Measurements from ENCODE around the gene DMXL1.
"Not testable (repeated sequence)": the region's sequence is repeated elsewhere in the genome, so short reads cannot be mapped to it uniquely, and the experiment has no call there.

DMXL1 gene

GRCh38 chr5:119063579-119064379 lies 7.1 kb upstream of the DMXL1 start:
- DNase-seq = no peak

- DNase-seq = no peak
These were observed 3.4 kb upstream of the DMXL1 start for GRCh38 chr5:119067450-119067849.

GRCh38 chr5:119070578-119070827 lies 384 bp upstream of the DMXL1 start:
- DNase-seq = peak; percentile 80

- DNase-seq = no peak
These were observed 691 bp downstream of the DMXL1 start for GRCh38 chr5:119071561-119071995.

GRCh38 chr5:119072496-119072895 lies 1.6 kb downstream of the DMXL1 start:
- no peak for DNase-seq

- not testable (repeated sequence) for DNase-seq
These were observed 3.0 kb downstream of the DMXL1 start for GRCh38 chr5:119073746-119074337.

GRCh38 chr5:119074419-119074818 lies 3.5 kb downstream of the DMXL1 start:
- DNase-seq = no peak

GRCh38 chr5:119075269-119075668 lies 4.4 kb downstream of the DMXL1 start:
- not testable (repeated sequence) for DNase-seq

GRCh38 chr5:119076080-119076479 lies 5.2 kb downstream of the DMXL1 start:
- DNase-seq = no peak

GRCh38 chr5:119077444-119077843 lies 6.6 kb downstream of the DMXL1 start:
- no peak for DNase-seq

- DNase-seq = no peak
These were observed 7.4 kb downstream of the DMXL1 start for GRCh38 chr5:119078071-119078846.

- no peak for DNase-seq
These were observed 8.0 kb downstream of the DMXL1 start for GRCh38 chr5:119078861-119079260.

- DNase-seq = no peak
These were observed 8.5 kb downstream of the DMXL1 start for GRCh38 chr5:119079318-119079921.

GRCh38 chr5:119080936-119081335 lies 10.0 kb downstream of the DMXL1 start:
- DNase-seq = no peak

- DNase-seq = no peak
These were observed 11.8 kb downstream of the DMXL1 start for GRCh38 chr5:119082691-119083090.

GRCh38 chr5:119083679-119084078 lies 12.8 kb downstream of the DMXL1 start:
- no peak for DNase-seq

GRCh38 chr5:119088438-119088837 lies 17.6 kb downstream of the DMXL1 start:
- DNase-seq = no peak

GRCh38 chr5:119095611-119096010 lies 24.7 kb downstream of the DMXL1 start:
- DNase-seq = no peak

GRCh38 chr5:119105971-119106370 lies 35.1 kb downstream of the DMXL1 start:
- DNase-seq = no peak

GRCh38 chr5:119112151-119112550 lies 41.3 kb downstream of the DMXL1 start:
- DNase-seq = no peak

- DNase-seq = no peak
These were observed 46.4 kb downstream of the DMXL1 start for GRCh38 chr5:119117237-119117636.

GRCh38 chr5:119118000-119118399 lies 47.1 kb downstream of the DMXL1 start:
- DNase-seq = no peak

- DNase-seq = no peak
These were observed 50.0 kb downstream of the DMXL1 start for GRCh38 chr5:119120893-119121292.

GRCh38 chr5:119122474-119122873 lies 51.6 kb downstream of the DMXL1 start:
- DNase-seq = not testable (repeated sequence)
